SIG-M5 (cell line): ENCODE results near the gene PTPN12.
"Not testable (repeated sequence)": the region's sequence is repeated elsewhere in the genome, so short reads cannot be mapped to it uniquely, and the experiment has no call there.

ENCODE experiments used
- DNase-seq: peaks from one replicate; lab custom pipeline; 2025; lab: John Stamatoyannopoulos, UW

PTPN12 gene

GRCh38 chr7:77537136-77537777 is at the start of gene PTPN12:
TSS of gene PTPN12 (plus strand) at chr7:77537295. CDS start at chr7:77537547, 252 bp downstream.
- DNase-seq, result peak; percentile 71

DNA sequence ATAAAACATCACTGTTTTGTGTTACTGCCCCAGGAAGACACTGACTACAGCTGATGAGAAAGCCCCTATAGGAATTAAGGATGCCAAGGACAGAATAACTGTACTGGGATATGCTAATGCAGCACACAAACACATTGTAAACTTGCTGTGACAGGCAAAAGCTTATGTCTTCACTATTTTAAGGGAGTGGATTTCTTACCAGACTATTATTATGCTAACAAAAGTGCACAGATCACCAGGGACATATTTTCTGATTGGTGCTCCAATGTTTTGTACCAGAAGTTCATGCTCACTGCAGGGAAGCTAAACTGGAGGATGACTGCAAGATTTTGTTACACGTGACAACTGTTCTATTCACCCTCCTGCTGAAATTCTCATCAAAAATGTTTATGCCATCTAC is 48.1 kb upstream of the PTPN12 start:
- no peak for DNase-seq

DNA sequence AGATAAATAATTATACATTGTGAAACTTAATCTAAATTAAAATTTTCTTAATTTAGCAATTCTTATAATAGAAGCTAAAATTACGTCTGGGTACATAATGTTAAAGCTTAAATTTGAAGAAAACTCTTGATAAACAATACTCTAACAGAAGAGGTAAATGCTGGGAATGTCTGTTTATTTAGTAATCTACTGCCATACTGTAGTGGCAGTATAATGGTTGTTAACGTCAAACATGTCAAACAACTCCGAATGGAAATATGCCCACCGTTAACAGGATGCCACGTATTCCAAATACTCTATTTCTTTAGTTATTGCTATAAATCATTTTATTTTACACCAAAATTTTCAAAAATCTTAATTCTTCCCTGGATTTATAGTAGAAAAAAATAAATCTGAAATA is 40.0 kb upstream of the PTPN12 start:
- DNase-seq, result no peak

GRCh38 chr7:77498659-77499379 is 38.3 kb upstream of the PTPN12 start:
- DNase-seq, result no peak

DNA sequence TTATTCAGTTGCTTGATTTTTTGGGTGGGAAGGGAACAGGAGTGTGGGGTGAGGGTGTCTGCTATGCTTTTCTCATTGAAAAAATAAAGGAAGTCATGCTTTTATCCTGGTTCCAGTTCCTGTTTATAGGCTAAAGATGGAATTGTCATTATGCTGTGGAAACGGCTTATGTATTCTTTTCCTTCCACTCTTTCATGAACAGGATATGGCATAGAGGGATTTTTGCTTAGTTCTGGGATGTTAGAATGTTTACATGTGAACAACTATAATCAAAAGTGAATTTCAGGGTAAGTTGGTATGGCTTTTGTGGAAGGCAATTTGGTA is 35.9 kb upstream of the PTPN12 start:
- DNase-seq, result no peak

DNA sequence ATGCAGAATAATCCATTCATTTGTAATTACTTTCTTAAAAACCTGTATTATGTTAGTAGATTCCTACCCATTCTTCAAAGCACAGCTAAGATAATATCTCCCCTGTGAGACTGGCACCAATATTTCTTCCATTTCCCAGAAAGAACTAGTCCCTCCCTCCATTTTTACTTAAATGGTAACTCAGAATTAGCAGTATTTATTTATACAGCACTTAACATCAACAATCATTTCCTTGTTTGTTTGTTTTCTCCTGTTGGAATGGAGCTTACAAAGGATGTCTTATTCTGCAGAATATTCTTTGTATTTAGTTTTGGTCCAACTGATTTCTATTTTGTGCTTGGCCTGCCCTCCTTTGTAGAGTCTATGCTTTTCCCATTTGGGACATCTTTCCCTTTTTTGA is 32.1 kb upstream of the PTPN12 start:
- no peak for DNase-seq

DNA sequence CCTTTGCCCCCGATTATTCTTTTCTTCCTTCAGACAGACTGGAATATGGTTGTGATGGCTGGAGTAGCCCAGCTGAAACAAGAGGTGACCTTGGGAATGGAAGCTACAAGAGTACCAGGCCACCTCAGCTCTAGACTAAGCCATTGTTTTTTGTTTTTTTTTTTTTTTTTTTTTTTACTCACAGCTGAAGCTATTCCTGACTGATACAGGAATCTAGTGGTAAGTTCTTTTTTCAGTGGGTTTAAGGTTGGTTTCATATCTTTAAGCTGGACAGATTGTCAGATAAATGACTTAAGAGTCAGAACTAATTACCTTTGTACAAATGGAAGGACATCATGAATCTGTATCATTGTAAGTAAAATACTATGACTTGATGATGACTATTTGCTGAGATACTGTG is 30.2 kb upstream of the PTPN12 start:
- DNase-seq, result no peak

DNA sequence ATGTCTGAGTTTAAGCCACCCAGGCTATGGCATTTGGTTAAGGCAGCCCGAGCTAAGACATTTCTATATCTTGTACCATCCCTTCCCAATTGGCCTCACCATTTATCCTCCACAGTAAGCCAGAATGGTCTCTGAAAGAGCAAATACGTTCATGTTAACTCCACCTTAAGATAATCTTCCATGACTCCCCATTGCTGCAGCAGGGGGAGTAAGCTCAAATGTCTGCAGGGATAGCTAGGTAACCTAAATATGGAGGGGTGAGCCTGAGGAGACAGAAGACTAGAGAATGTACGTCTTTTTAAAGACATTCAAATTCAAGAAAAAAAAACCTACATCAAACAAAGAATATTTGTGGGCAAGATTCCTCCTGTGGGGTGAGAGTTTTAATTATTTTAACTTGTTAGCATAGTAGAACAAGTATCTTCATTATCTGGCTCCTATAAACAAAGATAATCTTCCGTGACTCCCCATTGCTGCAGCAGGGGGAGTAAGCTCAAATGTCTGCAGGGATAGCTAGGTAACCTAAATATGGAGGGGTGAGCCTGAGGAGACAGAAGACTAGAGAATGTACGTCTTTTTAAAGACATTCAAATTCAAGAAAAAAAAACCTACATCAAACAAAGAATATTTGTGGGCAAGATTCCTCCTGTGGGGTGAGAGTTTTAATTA is 24.0 kb upstream of the PTPN12 start:
- not testable (repeated sequence) for DNase-seq

DNA sequence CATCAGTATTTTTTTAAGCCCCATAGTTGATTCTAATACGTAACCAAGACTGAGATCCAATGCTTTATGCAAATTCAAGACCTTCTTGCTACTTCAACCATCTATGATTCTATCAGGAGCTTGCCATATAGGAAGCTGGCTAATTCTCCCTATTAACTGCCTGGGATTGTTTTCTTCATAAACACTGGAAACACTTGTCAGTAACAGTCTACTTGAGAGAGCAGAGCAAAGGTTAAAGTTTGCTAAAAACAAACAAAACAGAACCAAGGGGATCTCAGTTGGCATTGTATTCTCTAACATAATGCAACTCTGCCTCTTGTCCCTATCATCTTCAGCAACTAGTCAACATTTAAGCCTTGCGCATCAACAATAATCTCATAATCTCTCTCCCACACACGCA is 21.0 kb upstream of the PTPN12 start:
- no peak for DNase-seq

- no peak for DNase-seq
These were observed 16.8 kb upstream of the PTPN12 start for GRCh38 chr7:77520261-77520660.

DNA sequence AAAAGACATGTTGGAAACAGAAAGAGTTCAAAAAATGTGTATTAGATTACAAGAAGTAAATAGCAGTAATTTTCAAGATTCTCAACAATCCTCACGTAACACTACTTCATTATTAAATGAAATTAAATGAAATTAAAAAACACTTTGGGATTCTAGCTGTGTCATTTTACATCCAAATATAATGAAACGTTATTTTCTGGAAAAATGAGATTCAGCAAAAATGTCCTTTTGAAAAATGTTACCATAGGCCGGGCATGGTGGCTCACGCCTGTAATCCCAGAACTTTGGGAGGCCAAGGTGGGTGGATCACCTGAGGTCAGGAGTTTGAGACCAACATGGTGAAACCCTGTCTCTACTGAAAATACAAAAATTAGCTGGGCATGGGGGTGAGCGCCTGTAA is 15.6 kb upstream of the PTPN12 start:
- DNase-seq, result not testable (repeated sequence)

DNA sequence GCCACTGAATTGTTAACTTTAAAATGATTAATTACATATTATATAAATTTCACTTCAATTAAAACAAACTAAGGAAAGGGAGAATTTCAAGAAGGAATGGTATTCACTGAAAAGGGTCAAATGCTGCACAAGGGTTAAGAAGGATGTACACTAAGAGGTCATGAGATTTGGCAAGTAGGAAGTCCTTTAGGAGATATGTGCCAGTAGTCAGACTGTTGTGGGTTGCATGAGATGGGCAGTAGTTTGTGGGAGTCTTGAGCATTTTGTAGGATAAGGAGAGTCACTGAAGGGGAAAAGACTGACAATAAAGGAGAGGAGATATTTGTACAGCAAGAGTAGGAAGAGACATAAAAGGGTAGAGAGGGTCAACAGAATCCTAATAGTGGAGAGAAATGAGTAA is 12.4 kb upstream of the PTPN12 start:
- no peak for DNase-seq

GRCh38 chr7:77525231-77525630 is 11.9 kb upstream of the PTPN12 start:
- no peak for DNase-seq

GRCh38 chr7:77528368-77528767 is 8.7 kb upstream of the PTPN12 start:
- no peak for DNase-seq

GRCh38 chr7:77529279-77529678 is 7.8 kb upstream of the PTPN12 start:
- no peak for DNase-seq

DNA sequence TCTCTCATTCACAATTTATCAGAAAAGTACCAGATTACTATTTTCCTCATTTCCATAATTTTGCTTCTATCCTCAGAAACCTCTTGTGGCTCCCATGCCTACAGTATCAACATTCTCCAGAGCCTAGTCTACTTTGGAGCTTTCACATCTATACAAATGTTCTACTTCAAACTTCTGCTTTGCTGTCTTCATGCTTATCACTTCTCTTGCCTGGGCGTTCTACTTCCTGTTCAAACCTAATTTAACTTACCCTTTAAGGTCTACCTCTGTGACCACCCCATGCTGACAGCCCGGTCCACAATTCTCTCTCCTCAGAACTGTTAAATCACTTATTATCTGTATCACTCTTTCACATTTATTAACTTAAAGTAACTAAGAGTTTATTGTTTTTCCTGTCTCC is 6.1 kb upstream of the PTPN12 start:
- no peak for DNase-seq

DNA sequence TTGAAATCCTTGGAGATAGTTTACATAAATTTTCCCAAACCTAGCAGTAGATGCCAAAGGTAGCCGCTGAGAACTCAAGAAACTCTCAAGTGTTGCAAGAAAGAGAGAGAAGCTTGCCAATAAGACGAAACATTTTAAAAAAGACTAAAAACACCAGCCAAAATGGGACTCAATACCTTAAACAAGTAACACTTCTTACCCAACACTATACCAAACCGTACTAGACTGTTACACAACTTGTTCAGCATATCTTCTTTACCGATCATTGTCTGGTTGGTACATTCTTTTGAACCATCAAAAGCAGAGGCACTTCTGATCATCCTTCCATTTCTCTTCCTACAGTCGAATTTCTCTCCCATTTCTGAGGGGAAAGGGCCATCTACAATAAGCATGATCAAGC is 4.8 kb upstream of the PTPN12 start:
- DNase-seq, result peak; percentile 48

DNA sequence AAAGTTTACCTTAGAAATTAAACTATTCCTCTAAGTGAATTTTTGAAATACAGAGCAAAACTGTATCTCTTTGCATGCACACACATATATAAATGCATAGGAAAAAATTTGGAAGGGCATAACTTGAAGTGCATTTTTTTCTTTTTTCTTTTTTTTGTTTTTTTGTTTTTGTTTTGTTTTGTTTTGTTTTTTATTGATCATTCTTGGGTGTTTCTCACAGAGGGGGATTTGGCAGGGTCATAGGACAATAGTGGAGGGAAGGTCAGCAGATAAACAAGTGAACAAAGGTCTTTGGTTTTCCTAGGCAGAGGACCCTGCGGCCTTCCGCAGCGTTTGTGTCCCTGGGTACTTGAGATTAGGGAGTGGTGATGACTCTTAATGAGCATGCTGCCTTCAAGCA is 4.4 kb upstream of the PTPN12 start:
- not testable (repeated sequence) for DNase-seq

- not testable (repeated sequence) for DNase-seq
These were observed 3.0 kb upstream of the PTPN12 start for GRCh38 chr7:77534046-77534445.

DNA sequence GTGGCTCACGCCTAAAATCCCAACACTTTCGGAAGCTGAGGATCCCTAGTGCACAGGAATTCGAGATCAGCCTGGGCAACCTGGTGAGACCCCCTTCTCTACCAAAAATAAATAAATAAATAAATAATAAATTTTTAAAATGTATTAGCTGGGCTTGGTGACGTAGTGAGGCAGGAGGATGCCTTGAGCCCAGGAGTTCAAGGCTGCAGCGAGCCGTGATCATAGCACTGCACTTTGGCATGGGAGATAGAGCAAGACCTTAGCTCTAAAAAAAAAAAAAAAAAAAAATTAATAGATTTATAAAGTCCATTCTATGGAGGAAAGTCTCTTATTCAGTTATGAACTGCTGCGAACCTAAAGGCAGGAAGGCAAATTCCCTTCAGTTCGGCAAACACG is 1.1 kb upstream of the PTPN12 start:
- DNase-seq, result no peak

GRCh38 chr7:77536413-77537135 is 521 bp upstream of the PTPN12 start:
- DNase-seq, result peak; percentile 71

- DNase-seq, result no peak
These were observed 734 bp downstream of the PTPN12 start for GRCh38 chr7:77537778-77538280.
